ENCODE results near the gene CFAP57.
"Not testable (repeated sequence)": the region's sequence is repeated elsewhere in the genome, so short reads cannot be mapped to it uniquely, and the experiment has no call there.

Gene CFAP57

GRCh38 chr1:43171876-43172526 lies at the start of gene CFAP57, which contains the start of gene EBNA1BP2:
CFAP57 (plus strand) TSS chr1:43172330; CDS start chr1:43172754, 424 bp downstream.
EBNA1BP2 (minus strand) TSS chr1:43172290; CDS start chr1:43172118, 172 bp downstream.
- peak; percentile 78 for DNase-seq (ENCODE audit: low read depth, low spot score)

GRCh38 chr1:43123031-43123430 lies 49.1 kb upstream of the CFAP57 start:
- DNase-seq (ENCODE audit: low read depth, low spot score), result no peak

GRCh38 chr1:43128816-43129215 lies 43.3 kb upstream of the CFAP57 start:
- no peak for DNase-seq (ENCODE audit: low read depth, low spot score)

GRCh38 chr1:43129426-43129825 lies 42.7 kb upstream of the CFAP57 start:
- DNase-seq (ENCODE audit: low read depth, low spot score), result no peak

- DNase-seq (ENCODE audit: low read depth, low spot score), result no peak
Measured at GRCh38 chr1:43134068-43134467, 38.1 kb upstream of the CFAP57 start.

GRCh38 chr1:43134640-43135039 lies 37.5 kb upstream of the CFAP57 start:
- DNase-seq (ENCODE audit: low read depth, low spot score), result no peak

GRCh38 chr1:43135857-43136781 lies 36.0 kb upstream of the CFAP57 start:
- DNase-seq (ENCODE audit: low read depth, low spot score), result no peak

- no peak for DNase-seq (ENCODE audit: low read depth, low spot score)
Measured at GRCh38 chr1:43137445-43138052, 34.6 kb upstream of the CFAP57 start.

- not testable (repeated sequence) for DNase-seq (ENCODE audit: low read depth, low spot score)
Measured at GRCh38 chr1:43139295-43139694, 32.8 kb upstream of the CFAP57 start.

- DNase-seq (ENCODE audit: low read depth, low spot score), result no peak
Measured at GRCh38 chr1:43140010-43140409, 32.1 kb upstream of the CFAP57 start.

GRCh38 chr1:43140583-43140982 lies 31.5 kb upstream of the CFAP57 start:
- no peak for DNase-seq (ENCODE audit: low read depth, low spot score)

GRCh38 chr1:43143441-43143888 lies 28.7 kb upstream of the CFAP57 start:
- DNase-seq (ENCODE audit: low read depth, low spot score), result no peak

GRCh38 chr1:43144237-43144636 lies 27.9 kb upstream of the CFAP57 start:
- no peak for DNase-seq (ENCODE audit: low read depth, low spot score)

- no peak for DNase-seq (ENCODE audit: low read depth, low spot score)
Measured at GRCh38 chr1:43147625-43148327, 24.4 kb upstream of the CFAP57 start.

- DNase-seq (ENCODE audit: low read depth, low spot score), result no peak
Measured at GRCh38 chr1:43149889-43150288, 22.2 kb upstream of the CFAP57 start.

- no peak for DNase-seq (ENCODE audit: low read depth, low spot score)
Measured at GRCh38 chr1:43152866-43153265, 19.3 kb upstream of the CFAP57 start.

- no peak for DNase-seq (ENCODE audit: low read depth, low spot score)
Measured at GRCh38 chr1:43153443-43153842, 18.7 kb upstream of the CFAP57 start.

- no peak for DNase-seq (ENCODE audit: low read depth, low spot score)
Measured at GRCh38 chr1:43156026-43156425, 16.1 kb upstream of the CFAP57 start.

- no peak for DNase-seq (ENCODE audit: low read depth, low spot score)
Measured at GRCh38 chr1:43165162-43165561, 7.0 kb upstream of the CFAP57 start.

- no peak for DNase-seq (ENCODE audit: low read depth, low spot score)
Measured at GRCh38 chr1:43165765-43166164, 6.4 kb upstream of the CFAP57 start.

GRCh38 chr1:43171312-43171875 lies 736 bp upstream of the CFAP57 start:
- DNase-seq (ENCODE audit: low read depth, low spot score), result no peak

Data from activated naive CD8-positive, alpha-beta T cell treated with anti-CD3 and anti-CD28 coated beads, Interleukin-2, amount 50 U/mL, for 16 hours (primary cell).